Uterus (tissue), 2 donors: Measurements from ENCODE around the gene MESP1.

ENCODE experiments used
- CTCF ChIP-seq, 4 experiments: fragments of 200-600 bp in 2 of 4; fragments of 450-650 bp in 2 of 4; sonication (generic) in 2 of 4; IDR thresholded peaks; one replicate each; pipeline ENCODE4 v1.5.1; 2016 to 2019; ENCODE audit warnings: antibody characterized with exemption in 4 of 4, mild to moderate bottlenecking in 2 of 4, moderate library complexity in 1 of 4
- POLR2A ChIP-seq, 2 donors: fragments of 450-650 bp; IDR thresholded peaks; one replicate each; pipeline ENCODE4 v1.6.1; 2016; ENCODE audit warnings: antibody characterized with exemption in 2 of 2, mild to moderate bottlenecking in 1 of 2, moderate library complexity in 1 of 2

- TF ChIP-seq CTCF (IDR thresholded peaks at IDR 0.05) (no peak), POLR2A (IDR thresholded peaks at IDR 0.05) (no peak)
Measured at GRCh38 chr15:89746386-89746780, 4.7 kb downstream of the MESP1 start.
